GM12891 (cell line): ENCODE data around the gene MYO7A.

Experiments
- PAX5 ChIP-seq: IDR thresholded peaks from 2 replicates; pipeline ENCODE4 v1.6.1; 2011; ENCODE audit warnings: low read length, moderate library complexity, mild to moderate bottlenecking; ENCODE audit not compliant: insufficient read depth, severe bottlenecking
- POLR2A ChIP-seq: IDR thresholded peaks from 2 replicates; pipeline ENCODE4 v1.6.1; 2011; ENCODE audit warnings: low read depth, low read length, control low read depth
- POLR2AphosphoS5 ChIP-seq: IDR thresholded peaks from 2 replicates; pipeline ENCODE4 v1.6.1; 2011; ENCODE audit warnings: low read depth, low read length, control low read depth
- TAF1 ChIP-seq: IDR thresholded peaks from 2 replicates; pipeline ENCODE4 v1.6.1; 2011; ENCODE audit warnings: low read depth, low read length, control low read depth

DNA sequence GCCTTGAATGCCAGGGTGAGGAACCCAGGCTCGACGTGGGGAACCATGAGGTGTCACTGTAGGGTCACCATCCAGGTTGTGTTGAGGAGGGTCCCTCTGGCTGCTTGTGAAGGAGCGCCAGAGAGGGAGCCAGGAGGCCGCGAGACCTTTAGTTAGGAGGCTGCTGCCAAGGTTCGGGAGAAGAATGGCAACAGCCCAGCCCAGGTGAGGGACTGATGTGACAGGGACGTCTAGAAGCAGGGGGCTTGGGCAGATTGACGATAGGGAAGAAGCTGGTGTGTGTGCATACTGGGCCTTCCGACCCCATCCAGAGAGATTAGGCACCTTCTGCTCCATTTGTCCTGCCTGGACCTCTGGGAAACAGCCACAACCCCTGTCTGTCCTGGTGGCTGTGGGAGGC, 49.0 kb downstream of the MYO7A start:
- no peak for TF ChIP-seq POLR2A
- TF ChIP-seq POLR2AphosphoS5, result no peak
- no peak for TF ChIP-seq TAF1
- no peak for TF ChIP-seq PAX5
